Hepatocyte (in vitro differentiated cells): ENCODE measurements around the gene DOCK4. TPM values are rescaled to one million over a fixed set of nuclear protein-coding genes. Genes with fewer than 3 reads are reported as not detected.
"Not testable (repeated sequence)": the region's sequence is repeated elsewhere in the genome, so short reads cannot be mapped to it uniquely, and the experiment has no call there.

Experiments used
- DNase-seq: peaks from one replicate; pipeline ENCODE4 v3.0.0-alpha.2; 2016; ENCODE audit warnings: low spot score
- H2AFZ ChIP-seq: fragments of 200-600 bp; sonication (generic); 2 replicates; pipeline ENCODE4 v1.6.0; 2016; ENCODE audit warnings: antibody characterized with exemption, mild to moderate bottlenecking
- H3K27ac ChIP-seq: fragments of 200-600 bp; sonication (generic); 2 replicates; pipeline ENCODE4 v1.5.1; 2016; ENCODE audit warnings: mild to moderate bottlenecking
- H3K27me3 ChIP-seq: fragments of 200-600 bp; sonication (generic); 2 replicates; pipeline ENCODE4 v1.6.1; 2016
- H3K36me3 ChIP-seq: fragments of 200-600 bp; sonication (generic); replicated peaks from 2 replicates; pipeline ENCODE4 v1.5.1; 2016; ENCODE audit warnings: low read depth; ENCODE audit not compliant: insufficient read depth
- H3K4me1 ChIP-seq: fragments of 200-600 bp; sonication (generic); 2 replicates; pipeline ENCODE4 v1.5.1; 2016; ENCODE audit warnings: mild to moderate bottlenecking, moderate library complexity; ENCODE audit not compliant: insufficient read depth
- H3K4me2 ChIP-seq: fragments of 200-600 bp; sonication (generic); 2 replicates; pipeline ENCODE4 v1.6.0; 2016
- H3K4me3 ChIP-seq: fragments of 200-600 bp; sonication (generic); 2 replicates; pipeline ENCODE4 v1.5.1; 2016; ENCODE audit warnings: mild to moderate bottlenecking
- H3K79me2 ChIP-seq: fragments of 200-600 bp; sonication (generic); 2 replicates; pipeline ENCODE4 v1.6.0; 2017; ENCODE audit warnings: mild to moderate bottlenecking
- H3K9me2 ChIP-seq: fragments of 200-600 bp; sonication (generic); replicated peaks from 2 replicates; pipeline ENCODE4 v1.6.0; 2017; ENCODE audit warnings: mild to moderate bottlenecking; ENCODE audit not compliant: insufficient read depth
- H3K9me3 ChIP-seq: fragments of 200-600 bp; sonication (generic); 2 replicates; pipeline ENCODE4 v1.5.1; 2016; ENCODE audit warnings: low read depth, mild to moderate bottlenecking
- H4K20me1 ChIP-seq: fragments of 200-600 bp; sonication (generic); 2 replicates; pipeline ENCODE4 v1.6.0; 2016; ENCODE audit warnings: mild to moderate bottlenecking; ENCODE audit not compliant: insufficient read depth, poor library complexity, severe bottlenecking
- CTCF ChIP-seq: fragments of 200-600 bp; sonication (generic); IDR thresholded peaks from 2 replicates; pipeline ENCODE4 v1.5.1; 2016; ENCODE audit warnings: antibody characterized with exemption, mild to moderate bottlenecking; ENCODE audit not compliant: poor library complexity
- EZH2 ChIP-seq: fragments of 200-600 bp; sonication (generic); IDR thresholded peaks from 2 replicates; pipeline ENCODE4 v1.6.1; 2016; ENCODE audit warnings: antibody characterized with exemption, mild to moderate bottlenecking, borderline replicate concordance
- EZH2phosphoT487 ChIP-seq: fragments of 200-600 bp; sonication (generic); IDR thresholded peaks from one replicate; pipeline ENCODE4 v1.6.1; 2018; ENCODE audit warnings: antibody characterized with exemption, mild to moderate bottlenecking, low read depth, moderate library complexity; ENCODE audit not compliant: unreplicated experiment, severe bottlenecking
- WGBS: methylation state at CpG from one replicate; pipeline ENCODE4 v1.1.6; 2016; ENCODE audit warnings: low lambda C conversion rate; ENCODE audit errors: missing lambda C conversion rate; 5-methylcytosine and 5-hydroxymethylcytosine counted together
- polyA plus RNA-seq: library from polyadenylated mRNA; unstranded; fragments of >200 nt; fragmentation: Nextera tagmentation; extraction: Ambion mirVana; gene quantifications from 2 replicates; pipeline ENCODE4 v1.2.1, GENCODE V29; 2016
- total RNA-seq: library from RNA; depleted of rRNA; stranded (reverse); fragments of >200 nt; gene quantifications from 2 replicates; pipeline ENCODE4 v1.2.3, GENCODE V29; 2014

The DOCK4 gene
- total and polyA plus RNA-seq, 2 experiments from 2014 or later, result 4.4 to 22.9 TPM

GRCh38 chr7:112254156-112254555 lies 48.0 kb upstream of the DOCK4 start:
- H3K4me3 ChIP-seq, result no peak overlapping the region
- H3K4me2 ChIP-seq, result no peak overlapping the region

DNA sequence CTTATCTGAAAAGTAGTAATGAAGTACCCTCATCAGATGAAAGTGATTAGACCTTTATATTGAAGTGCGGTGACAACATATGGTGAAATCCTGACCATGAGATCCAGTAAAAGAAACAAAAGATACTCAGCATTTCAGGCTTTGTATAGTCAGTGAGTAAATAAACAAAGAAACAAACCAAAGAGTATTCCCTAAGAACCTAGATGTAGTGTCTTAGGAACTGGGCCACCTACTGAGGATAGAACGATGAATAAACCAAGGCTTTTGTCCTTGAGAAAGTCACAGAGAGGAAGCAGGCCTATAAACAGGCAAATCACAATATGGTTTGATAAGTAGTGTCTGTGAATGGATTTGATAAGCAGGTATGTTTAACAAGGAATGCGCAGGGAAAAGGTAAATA lies 46.5 kb upstream of the DOCK4 start:
- no peak for TF ChIP-seq CTCF
- H3K4me2 ChIP-seq, result no peak overlapping the region
- H3K4me1 ChIP-seq, result no peaks in the 10 kb centered on the region
- H3K9me2 ChIP-seq, result no peaks in the 10 kb centered on the region
- H3K36me3 ChIP-seq, result no peaks in the 10 kb centered on the region
- no peak overlapping the region for H3K4me3 ChIP-seq
- H3K27ac ChIP-seq, result no peak overlapping the region
- H3K79me2 ChIP-seq, result peaks cover 20% of the 10 kb centered on the region
- H2AFZ ChIP-seq, result no peak overlapping the region
- DNase-seq, result no peak
- H3K9me3 ChIP-seq, result no peaks in the 10 kb centered on the region
- no peaks in the 10 kb centered on the region for H3K27me3 ChIP-seq
- 65% methylated on average over 3 of the region's 3 CpGs for WGBS
- H4K20me1 ChIP-seq, result no peaks in the 10 kb centered on the region

More at GRCh38 chr7:112254156-112254555, 48.0 kb upstream of the DOCK4 start:
- peaks cover 26% of the 10 kb centered on the region for H3K79me2 ChIP-seq
- H3K27me3 ChIP-seq, result no peaks in the 10 kb centered on the region
- no peak for DNase-seq
- no peaks in the 10 kb centered on the region for H3K9me2 ChIP-seq
- no peaks in the 10 kb centered on the region for H4K20me1 ChIP-seq
- H3K27ac ChIP-seq, result no peak overlapping the region
- no peak overlapping the region for H2AFZ ChIP-seq
- TF ChIP-seq EZH2 (no peak), CTCF (no peak), EZH2phosphoT487 (no peak)
- WGBS, result 79% methylated on average over 1 of the region's 1 CpG
- no peaks in the 10 kb centered on the region for H3K4me1 ChIP-seq
- no peaks in the 10 kb centered on the region for H3K9me3 ChIP-seq
- H3K36me3 ChIP-seq, result no peaks in the 10 kb centered on the region

GRCh38 chr7:112252141-112252540 lies 45.9 kb upstream of the DOCK4 start:
- Histone ChIP-seq H3K4me3 (no peak overlapping the region), H3K27ac (no peak overlapping the region), H2AFZ (no peak overlapping the region), H3K9me3 (no peaks in the 10 kb centered on the region), H3K36me3 (no peaks in the 10 kb centered on the region), H4K20me1 (no peaks in the 10 kb centered on the region), H3K4me2 (no peak overlapping the region), H3K27me3 (no peaks in the 10 kb centered on the region), H3K79me2 (peaks cover 16% of the 10 kb centered on the region), H3K9me2 (no peaks in the 10 kb centered on the region), H3K4me1 (no peaks in the 10 kb centered on the region)
- DNase-seq, result no peak
- 96% methylated on average over 3 of the region's 3 CpGs for WGBS
- no peak for TF ChIP-seq CTCF
- no peak for TF ChIP-seq EZH2phosphoT487
- TF ChIP-seq EZH2, result no peak

GRCh38 chr7:112249967-112250366 lies 43.8 kb upstream of the DOCK4 start:
- H4K20me1 ChIP-seq, H3K9me2 ChIP-seq, H2AFZ ChIP-seq, H3K4me2 ChIP-seq, H3K79me2 ChIP-seq, H3K4me1 ChIP-seq, DNase-seq, H3K4me3 ChIP-seq, H3K27me3 ChIP-seq, H3K27ac ChIP-seq, H3K36me3 ChIP-seq, H3K9me3 ChIP-seq: not testable (repeated sequence)
- WGBS, result 48% methylated on average over 13 of the region's 13 CpGs
